ENCODE results near the gene SORT1.
"Not testable (repeated sequence)": the region's sequence is repeated elsewhere in the genome, so short reads cannot be mapped to it uniquely, and the experiment has no call there.

SORT1 gene

GRCh38 chr1:109396871-109397580, 692 bp downstream of the SORT1 start:
- peak; percentile 11 for DNase-seq (ENCODE audit: low read depth)

GRCh38 chr1:109396513-109396839, 1.2 kb downstream of the SORT1 start:
- DNase-seq (ENCODE audit: low read depth), result no peak

- DNase-seq (ENCODE audit: low read depth), result peak; percentile 56
Measured at GRCh38 chr1:109395602-109396512, 1.9 kb downstream of the SORT1 start.

- not testable (repeated sequence) for DNase-seq (ENCODE audit: low read depth)
Measured at GRCh38 chr1:109395282-109395599, 2.5 kb downstream of the SORT1 start.

GRCh38 chr1:109394591-109395281, 3.0 kb downstream of the SORT1 start:
- peak; percentile 18 for DNase-seq (ENCODE audit: low read depth)

GRCh38 chr1:109393617-109394233, 4.0 kb downstream of the SORT1 start:
- no peak for DNase-seq (ENCODE audit: low read depth)

GRCh38 chr1:109392788-109393616, 4.7 kb downstream of the SORT1 start:
- peak; percentile 57 for DNase-seq (ENCODE audit: low read depth)

GRCh38 chr1:109392037-109392787, 5.5 kb downstream of the SORT1 start:
- DNase-seq (ENCODE audit: low read depth), result no peak

GRCh38 chr1:109391626-109392025, 6.1 kb downstream of the SORT1 start:
- no peak for DNase-seq (ENCODE audit: low read depth)

- DNase-seq (ENCODE audit: low read depth), result no peak
Measured at GRCh38 chr1:109391157-109391556, 6.6 kb downstream of the SORT1 start.

GRCh38 chr1:109389638-109390341, 7.9 kb downstream of the SORT1 start:
- DNase-seq (ENCODE audit: low read depth), result no peak

- no peak for DNase-seq (ENCODE audit: low read depth)
Measured at GRCh38 chr1:109388884-109389637, 8.7 kb downstream of the SORT1 start.

GRCh38 chr1:109388208-109388711, 9.5 kb downstream of the SORT1 start:
- no peak for DNase-seq (ENCODE audit: low read depth)

- no peak for DNase-seq (ENCODE audit: low read depth)
Measured at GRCh38 chr1:109386054-109386717, 11.5 kb downstream of the SORT1 start.

GRCh38 chr1:109385417-109385816, 12.3 kb downstream of the SORT1 start:
- DNase-seq (ENCODE audit: low read depth), result no peak

GRCh38 chr1:109383854-109384253, 13.9 kb downstream of the SORT1 start:
- DNase-seq (ENCODE audit: low read depth), result no peak

- DNase-seq (ENCODE audit: low read depth), result no peak
Measured at GRCh38 chr1:109383087-109383779, 14.5 kb downstream of the SORT1 start.

GRCh38 chr1:109381573-109381972, 16.1 kb downstream of the SORT1 start:
- DNase-seq (ENCODE audit: low read depth), result no peak
